Esophagus muscularis mucosa (tissue), 4 donors: Measurements from ENCODE around the gene GRID1. TPM values are rescaled to one million over a fixed set of nuclear protein-coding genes. Genes with fewer than 3 reads are reported as not detected.

Experiments
- DNase-seq: peaks from one replicate; pipeline ENCODE4 v3.0.0-alpha.2; 2017; ENCODE audit errors: extremely low spot score
- H3K27ac ChIP-seq, 4 donors: fragments of 200-600 bp; sonication (generic); replicated peaks in 1 of 4; 1 replicate in 3 of 4; 2 replicates in 1 of 4; pipeline ENCODE4 v1.5.1; 2016 to 2019; ENCODE audit warnings: mild to moderate bottlenecking in 1 of 4
- H3K27me3 ChIP-seq, 4 donors: fragments of 200-600 bp; sonication (generic); one replicate each; pipeline versions ENCODE4 v1.5.1 to v1.6.0; 2016 to 2019
- H3K36me3 ChIP-seq, 4 donors: fragments of 200-600 bp; sonication (generic); one replicate each; pipeline ENCODE4 v1.5.1; 2016 to 2019
- H3K4me1 ChIP-seq, 4 donors: fragments of 200-600 bp; sonication (generic); one replicate each; pipeline ENCODE4 v1.5.1; 2016 to 2019
- H3K4me3 ChIP-seq, 4 donors: fragments of 200-600 bp; sonication (generic); 1 replicate in 2 of 4; 2 replicates in 2 of 4; pipeline ENCODE4 v1.5.1; 2016 to 2019; ENCODE audit warnings: mild to moderate bottlenecking in 4 of 4, moderate library complexity in 1 of 4
- H3K9me3 ChIP-seq, 4 donors: fragments of 200-600 bp; sonication (generic); 1 replicate in 3 of 4; 2 replicates in 1 of 4; pipeline ENCODE4 v1.5.1; 2016 to 2019
- CTCF ChIP-seq, 3 experiments: fragments of 200-600 bp in 2 of 3; fragments of 450-650 bp in 1 of 3; sonication (generic) in 2 of 3; IDR thresholded peaks; one replicate each; pipeline ENCODE4 v1.5.1; 2017 to 2019; ENCODE audit warnings: antibody characterized with exemption in 3 of 3, mild to moderate bottlenecking in 2 of 3, moderate library complexity in 1 of 3
- EP300 ChIP-seq: sonication (generic); formaldehyde crosslinking; IDR thresholded peaks from one replicate; pipeline ENCODE4 v1.6.1; 2017; ENCODE audit warnings: antibody characterized with exemption
- POLR2A ChIP-seq: fragments of 450-650 bp; IDR thresholded peaks from one replicate; pipeline ENCODE4 v1.6.1; 2017; ENCODE audit warnings: antibody characterized with exemption, moderate library complexity, mild to moderate bottlenecking, low read depth
- POLR2AphosphoS5 ChIP-seq, 2 donors: sonication (generic); formaldehyde crosslinking; IDR thresholded peaks; one replicate each; pipeline ENCODE4 v1.6.1; 2017; ENCODE audit warnings: antibody characterized with exemption in 2 of 2
- WGBS: methylation state at CpG from one replicate; pipeline ENCODE4 v1.1.5; 2018; 5-methylcytosine and 5-hydroxymethylcytosine counted together
- intact Hi-C: fragments of 100-400 bp; cut with DNase I; formaldehyde crosslinking; loops from one replicate; pipeline ENCODE4 v1.15.1; 2023
- total RNA-seq, 4 donors: library from RNA; depleted of rRNA; stranded (reverse); fragments of >200 nt; gene quantifications; one replicate each; pipeline versions ENCODE4 v1.1.0 to v1.2.1, GENCODE V29; 2016

The GRID1 gene
- total RNA-seq, 4 donors from 2014 or later, result under 0.01 to 1.3 (median 1.1) TPM

GRCh38 chr10:86335831-86336230, 30.8 kb downstream of the GRID1 start:
- Histone ChIP-seq H3K27me3 (peaks cover 0 to 23% (median 0%) of the 10 kb centered on the region in 4 donors), H3K4me3 (no peak overlapping the region), H3K27ac (no peak overlapping the region), H3K4me1 (no peaks in the 10 kb centered on the region), H3K36me3 (no peaks in the 10 kb centered on the region), H3K9me3 (no peaks in the 10 kb centered on the region)
- no peak for DNase-seq
- 100% methylated on average over 1 of the region's 1 CpG for WGBS
- intact Hi-C loops, result no loop called here
- no peak for TF ChIP-seq CTCF (IDR thresholded peaks at IDR 0.05)
- no peak for TF ChIP-seq POLR2AphosphoS5 (IDR thresholded peaks at IDR 0.05)
- no peak for TF ChIP-seq POLR2A
- no peak for TF ChIP-seq EP300

- no peak for DNase-seq
- Histone ChIP-seq H3K27me3 (peaks cover 0 to 23% (median 0%) of the 10 kb centered on the region in 4 donors), H3K36me3 (no peaks in the 10 kb centered on the region), H3K9me3 (no peaks in the 10 kb centered on the region), H3K27ac (no peak overlapping the region), H3K4me1 (no peaks in the 10 kb centered on the region), H3K4me3 (no peak overlapping the region)
- TF ChIP-seq EP300 (no peak), POLR2A (no peak), CTCF (IDR thresholded peaks at IDR 0.05) (no peak), POLR2AphosphoS5 (IDR thresholded peaks at IDR 0.05) (no peak)
- intact Hi-C loops, result no loop called here
These were observed 31.3 kb downstream of the GRID1 start for GRCh38 chr10:86335257-86335656.

- WGBS, result 91% methylated on average over 2 of the region's 4 CpGs
These were observed 32.0 kb downstream of the GRID1 start for GRCh38 chr10:86334488-86335085.

GRCh38 chr10:86333826-86334487, 32.6 kb downstream of the GRID1 start:
- H3K4me1 ChIP-seq, result no peaks in the 10 kb centered on the region
- 67% methylated on average over 7 of the region's 7 CpGs for WGBS
- H3K4me3 ChIP-seq, result no peak overlapping the region
- intact Hi-C loops, result no loop called here
- no peaks in the 10 kb centered on the region for H3K36me3 ChIP-seq
- H3K27ac ChIP-seq, result no peak overlapping the region
- peaks cover 0 to 22% (median 0%) of the 10 kb centered on the region in 4 donors for H3K27me3 ChIP-seq
- no peaks in the 10 kb centered on the region for H3K9me3 ChIP-seq
- no peak for DNase-seq
- no peak for TF ChIP-seq POLR2A
- TF ChIP-seq CTCF (IDR thresholded peaks at IDR 0.05), result no peak
- TF ChIP-seq EP300, result no peak
- TF ChIP-seq POLR2AphosphoS5 (IDR thresholded peaks at IDR 0.05), result no peak

More at GRCh38 chr10:86334488-86335085, 32.0 kb downstream of the GRID1 start:
- peaks cover 0 to 23% (median 0%) of the 10 kb centered on the region in 4 donors for H3K27me3 ChIP-seq
- H3K27ac ChIP-seq, result no peak overlapping the region
- no peak for DNase-seq
- no peaks in the 10 kb centered on the region for H3K9me3 ChIP-seq
- intact Hi-C loops, result no loop called here
- no peaks in the 10 kb centered on the region for H3K4me1 ChIP-seq
- H3K36me3 ChIP-seq, result no peaks in the 10 kb centered on the region
- no peak for TF ChIP-seq POLR2A
- no peak for TF ChIP-seq POLR2AphosphoS5 (IDR thresholded peaks at IDR 0.05)
- TF ChIP-seq CTCF (IDR thresholded peaks at IDR 0.05), result no peak
- no peak for TF ChIP-seq EP300
- no peak overlapping the region for H3K4me3 ChIP-seq
